GM12878 (cell line): Measurements from ENCODE around the gene AIDA. TPM values are rescaled to one million over a fixed set of nuclear protein-coding genes. Genes with fewer than 3 reads are reported as not detected.

Source experiments
- BCL3 ChIP-seq: IDR thresholded peaks from 2 replicates; pipeline ENCODE4 v1.6.1; 2011; ENCODE audit warnings: borderline replicate concordance, low read depth, mild to moderate bottlenecking, moderate library complexity, low read length; ENCODE audit not compliant: insufficient read depth, poor library complexity, severe bottlenecking
- BCLAF1 ChIP-seq: fragments of 450-650 bp; IDR thresholded peaks from 2 replicates; pipeline ENCODE4 v1.6.1; 2017; ENCODE audit warnings: antibody characterized with exemption, mild to moderate bottlenecking, moderate library complexity
- CBX5 ChIP-seq: sonication (generic); IDR thresholded peaks from 2 replicates; pipeline ENCODE4 v1.6.1; 2016; ENCODE audit warnings: low read depth, moderate library complexity, mild to moderate bottlenecking, inconsistent platforms
- CEBPZ ChIP-seq: fragments of 150-350 bp; IDR thresholded peaks from 2 replicates; pipeline ENCODE4 v1.6.1; 2016; ENCODE audit warnings: low read depth, low read length
- ELK1 ChIP-seq: IDR thresholded peaks from 2 replicates; pipeline ENCODE4 v1.6.1; 2012; ENCODE audit warnings: low read depth, low read length, improper control_type of control experiment
- HDAC6 ChIP-seq: fragments of 200-600 bp; sonication (generic); IDR thresholded peaks from one replicate; pipeline ENCODE4 v1.8.0; 2017; ENCODE audit warnings: antibody characterized with exemption; ENCODE audit not compliant: unreplicated experiment
- NFIC ChIP-seq: IDR thresholded peaks from 2 replicates; pipeline ENCODE4 v1.6.1; 2012; ENCODE audit warnings: low read depth, mild to moderate bottlenecking, inconsistent platforms, low read length, moderate library complexity
- NRF1 ChIP-seq: conservative IDR thresholded peaks from 2 replicates; pipeline ENCODE4 v1.6.1; 2011; ENCODE audit warnings: mild to moderate bottlenecking, low read depth, low read length, improper control_type of control experiment
- RBBP5 ChIP-seq: fragments of 200-600 bp; sonication (generic); conservative IDR thresholded peaks from 2 replicates; pipeline ENCODE4 v1.6.1; 2016
- RFX5 ChIP-seq: IDR thresholded peaks from 2 replicates; pipeline ENCODE4 v1.6.1; 2011; ENCODE audit warnings: low read depth, low read length, improper control_type of control experiment
- ZNF384 ChIP-seq: IDR thresholded peaks from 2 replicates; pipeline ENCODE4 v1.6.1; 2012; ENCODE audit warnings: low read depth, mild to moderate bottlenecking, low read length, improper control_type of control experiment, borderline replicate concordance
- polyA plus RNA-seq, 11 experiments: library from polyadenylated mRNA; depleted of rRNA in 4 of 11; unstranded in 6 of 11; stranded (reverse) in 5 of 11; fragments of >200 nt; fragmentation: Nextera tagmentation in 4 of 11; fragmentation: Illumina TruSeq in 1 of 11; extraction: Ambion mirVana in 4 of 11; extraction: Trizol in 1 of 11; gene quantifications; 1 replicate in 1 of 11; 2 replicates in 10 of 11; pipeline versions ENCODE4 v1.2.1 to v1.2.3, GENCODE V29; 2011 to 2016; ENCODE audit warnings: inconsistent platforms in 2 of 11, missing spikeins in 2 of 11, low read depth in 1 of 11
- total RNA-seq, 4 experiments: library from RNA; depleted of rRNA in 3 of 4; stranded (reverse); fragments of >200 nt in 3 of 4; fragmentation: Illumina TruSeq in 1 of 4; extraction: Trizol in 1 of 4; gene quantifications; 2 replicates each; pipeline versions ENCODE4 v1.2.1 to v1.2.3, GENCODE V29; 2013 to 2021

The AIDA gene
- total and polyA plus RNA-seq, 10 of the 15 experiments (the other 5 are each of a cell fraction or from before 2014, with no cell fraction given) = 8.9 to 43.1 (median 19.2) TPM

GRCh38 chr1:222696741-222697140 lies 15.6 kb downstream of the AIDA start (continued):
- TF ChIP-seq BCL3 (no peak), CBX5 (no peak), BCLAF1 (no peak), RFX5 (no peak), ZNF384 (no peak), NRF1 (no peak), HDAC6 (no peak), CEBPZ (no peak), RBBP5 (no peak), ELK1 (no peak), NFIC (no peak)
